Kidney epithelial cell (primary cell): ENCODE results near the gene TAS2R39. TPM values are rescaled to one million over a fixed set of nuclear protein-coding genes. Genes with fewer than 3 reads are reported as not detected.
"Not testable (repeated sequence)": the region's sequence is repeated elsewhere in the genome, so short reads cannot be mapped to it uniquely, and the experiment has no call there.

Experiments used
- DNase-seq: peaks from one replicate; pipeline ENCODE4 v3.0.0-alpha.2; 2010; ENCODE audit warnings: low read depth
- H3K27me3 ChIP-seq: 2 replicates; pipeline ENCODE4 v1.6.0; 2011; ENCODE audit warnings: low read length; ENCODE audit not compliant: control insufficient read depth, insufficient read depth
- H3K36me3 ChIP-seq: 2 replicates; pipeline ENCODE4 v1.5.1; 2011; ENCODE audit warnings: low read length; ENCODE audit not compliant: control insufficient read depth, insufficient read depth
- H3K4me3 ChIP-seq: 2 replicates; pipeline ENCODE4 v1.5.1; 2011; ENCODE audit warnings: low read depth, mild to moderate bottlenecking, control low read depth, low read length
- CTCF ChIP-seq: IDR thresholded peaks from 2 replicates; pipeline ENCODE4 v1.5.1; 2011; ENCODE audit warnings: mild to moderate bottlenecking, moderate library complexity, low read length, control low read depth, inconsistent platforms; ENCODE audit not compliant: insufficient read depth, poor library complexity, severe bottlenecking
- total RNA-seq: library from RNA; depleted of rRNA; stranded (reverse); fragments of >200 nt; gene quantifications from 2 replicates; pipeline ENCODE4 v1.2.3, GENCODE V29; 2015

Gene TAS2R39
- total RNA-seq, 1 donor from 2014 or later: not detected

- Histone ChIP-seq H3K36me3 (no peaks in the 10 kb centered on the region), H3K27me3 (no peaks in the 10 kb centered on the region), H3K4me3 (no peak overlapping the region)
- TF ChIP-seq CTCF: no peak
- DNase-seq: no peak
These were observed 27.3 kb downstream of the TAS2R39 start for GRCh38 chr7:143210541-143210940.

DNA sequence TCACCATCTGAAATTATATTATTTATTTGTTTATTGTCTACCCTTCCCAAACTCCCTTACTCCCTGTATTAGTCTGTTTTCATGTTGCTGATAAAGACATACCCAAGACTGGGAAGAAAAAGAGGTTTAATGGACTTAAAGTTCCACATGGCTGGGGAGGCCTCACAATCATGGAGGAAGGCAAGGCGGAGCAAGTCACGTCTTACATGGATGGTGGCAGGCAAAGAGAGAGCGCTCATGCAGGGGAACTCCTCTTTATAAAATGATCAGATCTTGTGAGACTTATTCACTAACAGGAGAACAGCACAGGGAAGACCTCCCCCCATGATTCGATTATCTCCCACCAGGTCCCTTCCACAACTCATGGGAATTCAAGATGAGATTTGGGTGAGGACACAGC, 30.3 kb downstream of the TAS2R39 start:
- not testable (repeated sequence) for DNase-seq

DNA sequence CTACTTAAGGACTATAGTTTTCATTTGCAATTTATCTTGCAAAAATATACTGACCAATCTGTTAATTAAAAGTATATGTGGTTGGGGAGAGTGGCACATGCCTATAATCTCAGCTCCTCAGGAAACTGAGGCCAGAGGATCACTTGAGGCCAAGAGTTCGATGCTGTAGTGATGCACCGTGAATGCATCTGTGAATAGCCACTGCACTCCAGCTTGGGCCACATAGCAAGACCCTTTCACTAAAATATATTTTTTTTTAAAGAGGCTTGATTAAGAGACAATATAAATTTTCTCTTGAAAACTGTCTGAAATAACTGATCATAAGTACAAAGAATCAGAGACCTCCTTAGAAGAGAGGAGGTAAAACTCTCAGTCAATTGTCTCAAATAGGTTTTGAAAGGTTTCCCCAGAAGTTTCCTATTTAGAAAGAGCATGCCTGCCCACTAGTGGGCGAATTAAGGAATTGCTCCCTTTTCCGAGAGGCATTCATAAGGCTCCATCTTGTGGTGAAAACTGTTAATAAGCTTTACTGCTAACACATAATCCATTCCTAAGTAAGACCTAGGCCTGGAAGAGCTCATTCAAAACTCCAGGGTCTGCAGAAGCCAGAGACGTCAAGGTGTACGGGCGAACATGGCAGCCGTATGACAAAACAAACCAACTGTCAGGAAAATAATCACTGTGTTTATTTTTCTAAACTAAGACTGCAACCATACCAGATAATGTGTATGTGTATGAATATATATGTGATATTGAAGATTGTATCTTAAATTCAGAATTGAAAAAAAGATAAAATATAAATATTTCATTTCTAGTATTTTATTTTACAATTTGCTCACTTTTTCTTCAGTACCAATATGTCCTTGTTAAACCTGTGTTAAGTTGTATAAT, 31.8 kb downstream of the TAS2R39 start:
- TF ChIP-seq CTCF: peak; percentile 100
- Histone ChIP-seq H3K27me3 (no peaks in the 10 kb centered on the region), H3K36me3 (no peaks in the 10 kb centered on the region), H3K4me3 (no peak overlapping the region)
- DNase-seq: peak; percentile 32

More for the DNA sequence above, 30.3 kb downstream of the TAS2R39 start:
- H3K4me3 ChIP-seq, H3K36me3 ChIP-seq, H3K27me3 ChIP-seq: not testable (repeated sequence)

- DNase-seq: no peak
- Histone ChIP-seq H3K27me3 (no peaks in the 10 kb centered on the region), H3K4me3 (no peak overlapping the region), H3K36me3 (no peaks in the 10 kb centered on the region)
- no peak for TF ChIP-seq CTCF
These were observed 32.9 kb downstream of the TAS2R39 start for GRCh38 chr7:143216151-143216550.

- no peak for DNase-seq
- Histone ChIP-seq H3K27me3 (no peaks in the 10 kb centered on the region), H3K36me3 (no peaks in the 10 kb centered on the region), H3K4me3 (no peak overlapping the region)
- TF ChIP-seq CTCF: no peak
These were observed 33.5 kb downstream of the TAS2R39 start for GRCh38 chr7:143216686-143217085.

DNA sequence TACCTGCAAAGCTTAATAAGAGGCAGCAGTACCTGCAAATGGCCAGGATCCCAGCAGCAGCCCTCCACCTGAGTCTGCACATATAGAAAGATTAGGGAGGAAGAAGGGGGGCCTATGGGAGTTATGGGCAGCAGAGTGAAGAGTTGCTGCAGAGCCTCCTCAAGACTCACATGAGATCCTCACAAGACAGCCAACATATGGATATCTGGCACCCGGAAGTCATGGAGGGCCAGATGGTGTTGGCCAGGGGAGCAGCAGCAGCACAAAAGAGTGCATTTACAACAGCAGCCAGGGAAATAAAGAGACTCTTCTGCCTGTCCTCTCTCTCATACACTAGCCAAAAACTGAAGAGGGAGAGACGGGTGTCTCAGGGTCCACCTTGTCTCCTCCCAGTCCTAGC, 34.6 kb downstream of the TAS2R39 start:
- Histone ChIP-seq H3K4me3 (no peak overlapping the region), H3K36me3 (no peaks in the 10 kb centered on the region), H3K27me3 (no peaks in the 10 kb centered on the region)
- no peak for DNase-seq
- no peak for TF ChIP-seq CTCF
